Large intestine (tissue), 3 donors: ENCODE data around the gene RGS6. TPM values are rescaled to one million over a fixed set of nuclear protein-coding genes. Genes with fewer than 3 reads are reported as not detected.

Experiments used
- DNase-seq, 2 donors: peaks; one replicate each; pipeline versions ENCODE4 v3.0.0 to v3.0.0-alpha.2; 2013
- H3K27ac ChIP-seq: one replicate; pipeline ENCODE4 v1.5.1; 2013; ENCODE audit warnings: low read length
- H3K27me3 ChIP-seq: 2 replicates; pipeline ENCODE4 v1.6.1; 2013; ENCODE audit warnings: low read length; ENCODE audit not compliant: control insufficient read depth, insufficient read depth
- H3K36me3 ChIP-seq: 2 replicates; pipeline ENCODE4 v1.6.1; 2013; ENCODE audit warnings: low read length; ENCODE audit not compliant: control insufficient read depth, insufficient read depth
- H3K4me1 ChIP-seq: one replicate; pipeline ENCODE4 v1.6.1; 2013; ENCODE audit warnings: low read length; ENCODE audit not compliant: control insufficient read depth, insufficient read depth
- H3K4me3 ChIP-seq: one replicate; pipeline ENCODE4 v1.5.1; 2013; ENCODE audit warnings: low read length
- H3K9me3 ChIP-seq: one replicate; pipeline ENCODE4 v1.6.1; 2013; ENCODE audit warnings: mild to moderate bottlenecking, low read depth, low read length, moderate library complexity; ENCODE audit not compliant: control insufficient read depth
- WGBS: methylation state at CpG from one replicate; pipeline ENCODE4 v1.1.5; 2013; ENCODE audit warnings: low lambda C conversion rate; ENCODE audit not compliant: insufficient coverage; 5-methylcytosine and 5-hydroxymethylcytosine counted together
- polyA plus RNA-seq: library from polyadenylated mRNA; unstranded; fragments of 120-200 nt; gene quantifications from one replicate; pipeline ENCODE4 v1.2.1, GENCODE V29; 2013

Gene RGS6
- polyA plus RNA-seq, 1 donor, result 2.7 TPM

- Histone ChIP-seq H3K4me3 (no peak overlapping the region), H3K4me1 (no peaks in the 10 kb centered on the region), H3K9me3 (no peaks in the 10 kb centered on the region), H3K27me3 (peaks cover 3% of the 10 kb centered on the region), H3K27ac (no peak overlapping the region), H3K36me3 (no peaks in the 10 kb centered on the region)
- WGBS, result no CpG with 5 or more reads among the region's 12 CpGs
- no peak for DNase-seq
Measured at GRCh38 chr14:72610096-72610830, 678.0 kb downstream of the RGS6 start.

- H3K27me3 ChIP-seq, result peaks cover 2% of the 10 kb centered on the region
- no peak for DNase-seq
- no peaks in the 10 kb centered on the region for H3K4me1 ChIP-seq
- no peak overlapping the region for H3K4me3 ChIP-seq
- H3K9me3 ChIP-seq, result no peaks in the 10 kb centered on the region
- H3K27ac ChIP-seq, result no peak overlapping the region
- H3K36me3 ChIP-seq, result no peaks in the 10 kb centered on the region
- WGBS, result no CpG with 5 or more reads among the region's 2 CpGs
Measured at GRCh38 chr14:72610831-72611200, 678.6 kb downstream of the RGS6 start.

GRCh38 chr14:72611506-72611905 is 679.3 kb downstream of the RGS6 start:
- no peak overlapping the region for H3K4me3 ChIP-seq
- H3K4me1 ChIP-seq, result no peaks in the 10 kb centered on the region
- no peaks in the 10 kb centered on the region for H3K36me3 ChIP-seq
- H3K27ac ChIP-seq, result no peak overlapping the region
- DNase-seq, result no peak
- no peaks in the 10 kb centered on the region for H3K9me3 ChIP-seq
- no CpG with 5 or more reads among the region's 4 CpGs for WGBS
- H3K27me3 ChIP-seq, result peaks cover 2% of the 10 kb centered on the region

- no peaks in the 10 kb centered on the region for H3K36me3 ChIP-seq
- WGBS, result no CpG with 5 or more reads among the region's 4 CpGs
- no peak for DNase-seq
Measured at GRCh38 chr14:72612041-72612440, 679.8 kb downstream of the RGS6 start.

GRCh38 chr14:72613231-72613974 is 681.2 kb downstream of the RGS6 start:
- Histone ChIP-seq H3K4me1 (peaks cover 3% of the 10 kb centered on the region), H3K36me3 (no peaks in the 10 kb centered on the region), H3K27me3 (peaks cover 2% of the 10 kb centered on the region), H3K27ac (no peak overlapping the region), H3K4me3 (no peak overlapping the region), H3K9me3 (no peaks in the 10 kb centered on the region)
- DNase-seq, result no peak
- WGBS, result no CpG with 5 or more reads among the region's 13 CpGs

More at GRCh38 chr14:72612041-72612440, 679.8 kb downstream of the RGS6 start:
- no peaks in the 10 kb centered on the region for H3K9me3 ChIP-seq
- no peaks in the 10 kb centered on the region for H3K4me1 ChIP-seq
- H3K27ac ChIP-seq, result no peak overlapping the region
- H3K27me3 ChIP-seq, result peaks cover 2% of the 10 kb centered on the region
- no peak overlapping the region for H3K4me3 ChIP-seq

GRCh38 chr14:72613975-72614319 is 681.7 kb downstream of the RGS6 start:
- H3K4me3 ChIP-seq, result no peak overlapping the region
- no peaks in the 10 kb centered on the region for H3K36me3 ChIP-seq
- H3K9me3 ChIP-seq, result no peaks in the 10 kb centered on the region
- H3K27me3 ChIP-seq, result no peaks in the 10 kb centered on the region
- H3K4me1 ChIP-seq, result peaks cover 3% of the 10 kb centered on the region
- DNase-seq, result no peak
- H3K27ac ChIP-seq, result no peak overlapping the region
- WGBS, result no CpG with 5 or more reads among the region's 2 CpGs

- Histone ChIP-seq H3K27ac (no peak overlapping the region), H3K4me3 (no peak overlapping the region), H3K36me3 (no peaks in the 10 kb centered on the region), H3K9me3 (no peaks in the 10 kb centered on the region), H3K4me1 (peaks cover 3% of the 10 kb centered on the region), H3K27me3 (no peaks in the 10 kb centered on the region)
- WGBS, result no CpG with 5 or more reads among the region's 3 CpGs
- no peak for DNase-seq
Measured at GRCh38 chr14:72614365-72614764, 682.1 kb downstream of the RGS6 start.

GRCh38 chr14:72614891-72615415 is 682.7 kb downstream of the RGS6 start:
- no peaks in the 10 kb centered on the region for H3K36me3 ChIP-seq

GRCh38 chr14:72615451-72616121 is 683.4 kb downstream of the RGS6 start:
- H3K27me3 ChIP-seq, result no peaks in the 10 kb centered on the region
- no peak overlapping the region for H3K4me3 ChIP-seq
- H3K9me3 ChIP-seq, result no peaks in the 10 kb centered on the region
- peaks cover 3% of the 10 kb centered on the region for H3K4me1 ChIP-seq
- no peak overlapping the region for H3K27ac ChIP-seq
- H3K36me3 ChIP-seq, result no peaks in the 10 kb centered on the region
- no CpG with 5 or more reads among the region's 9 CpGs for WGBS
- DNase-seq, result no peak

More at GRCh38 chr14:72614891-72615415, 682.7 kb downstream of the RGS6 start:
- H3K27me3 ChIP-seq, result no peaks in the 10 kb centered on the region
- no peaks in the 10 kb centered on the region for H3K9me3 ChIP-seq
- no peak overlapping the region for H3K27ac ChIP-seq
- H3K4me1 ChIP-seq, result peaks cover 3% of the 10 kb centered on the region
- no CpG with 5 or more reads among the region's 11 CpGs for WGBS
- no peak for DNase-seq
- H3K4me3 ChIP-seq, result no peak overlapping the region
